GM23248 (cell line): Measurements from ENCODE around the gene CENPC.
"Not testable (repeated sequence)": the region's sequence is repeated elsewhere in the genome, so short reads cannot be mapped to it uniquely, and the experiment has no call there.

Experiments
- EZH2 ChIP-seq: fragments of 200-600 bp; sonication (generic); IDR thresholded peaks from 2 replicates; pipeline ENCODE4 v1.6.1; 2018; ENCODE audit warnings: antibody characterized with exemption, mild to moderate bottlenecking; ENCODE audit not compliant: insufficient read depth, poor library complexity, severe bottlenecking
- EZH2phosphoT487 ChIP-seq: fragments of 200-600 bp; sonication (generic); IDR thresholded peaks from 2 replicates; pipeline ENCODE4 v1.6.1; 2018; ENCODE audit warnings: antibody characterized with exemption, moderate library complexity, mild to moderate bottlenecking, low read depth; ENCODE audit not compliant: insufficient read depth

GRCh38 chr4:67524140-67524539 is 21.2 kb downstream of the CENPC start:
- TF ChIP-seq EZH2, EZH2phosphoT487: not testable (repeated sequence)
